H9 (cell line): ENCODE data around the gene IL20RB. TPM values are rescaled to one million over a fixed set of nuclear protein-coding genes. Genes with fewer than 3 reads are reported as not detected.

Experiments used
- DNase-seq: peaks from one replicate; pipeline ENCODE4 v3.0.0-alpha.2; 2017
- H2AFZ ChIP-seq: one replicate; pipeline ENCODE4 v1.6.1; 2013; ENCODE audit warnings: mild to moderate bottlenecking, low read length, control low read depth, moderate library complexity
- H2AK5ac ChIP-seq: 2 replicates; pipeline ENCODE4 v1.6.1; 2013; ENCODE audit warnings: low read length, control low read depth, mixed read lengths; ENCODE audit not compliant: insufficient read length
- H2BK120ac ChIP-seq: one replicate; pipeline ENCODE4 v1.6.1; 2013; ENCODE audit warnings: low read depth, mild to moderate bottlenecking, low read length, control low read depth, inconsistent platforms; ENCODE audit not compliant: poor library complexity, severe bottlenecking
- H2BK12ac ChIP-seq: 2 replicates; pipeline ENCODE4 v1.6.1; 2013; ENCODE audit warnings: low read length, control low read depth, mixed read lengths, low read depth; ENCODE audit not compliant: insufficient read length
- H2BK15ac ChIP-seq: 2 replicates; pipeline ENCODE4 v1.6.1; 2013; ENCODE audit warnings: low read depth, low read length, control low read depth
- H2BK20ac ChIP-seq: one replicate; pipeline ENCODE4 v1.6.1; 2013; ENCODE audit warnings: low read depth, mild to moderate bottlenecking, low read length, control low read depth, inconsistent platforms; ENCODE audit not compliant: poor library complexity, severe bottlenecking
- H2BK5ac ChIP-seq: 2 replicates; pipeline ENCODE4 v1.6.1; 2013; ENCODE audit warnings: low read length, control low read depth, mixed read lengths; ENCODE audit not compliant: insufficient read length
- H3K14ac ChIP-seq: 2 replicates; pipeline ENCODE4 v1.6.1; 2013; ENCODE audit warnings: low read length, control low read depth; ENCODE audit not compliant: insufficient read depth
- H3K18ac ChIP-seq: 2 replicates; pipeline ENCODE4 v1.6.1; 2013; ENCODE audit warnings: low read depth, mild to moderate bottlenecking, mixed read lengths, low read length, control low read depth; ENCODE audit not compliant: insufficient read length
- H3K23ac ChIP-seq: 2 replicates; pipeline ENCODE4 v1.6.1; 2013; ENCODE audit warnings: low read length, control low read depth, mixed read lengths, low read depth; ENCODE audit not compliant: insufficient read length
- H3K23me2 ChIP-seq: 2 replicates; pipeline ENCODE4 v1.6.1; 2013; ENCODE audit warnings: low read depth, mild to moderate bottlenecking, mixed read lengths, low read length, control low read depth; ENCODE audit not compliant: insufficient read length, poor library complexity, severe bottlenecking
- H3K27ac ChIP-seq: 2 replicates; pipeline ENCODE4 v1.5.1; 2013; ENCODE audit warnings: low read length, control low read depth, mixed read lengths, low read depth; ENCODE audit not compliant: insufficient read length
- H3K27me3 ChIP-seq: 2 replicates; pipeline ENCODE4 v1.6.1; 2013; ENCODE audit warnings: low read length, control low read depth, inconsistent platforms; ENCODE audit not compliant: insufficient read depth
- H3K4ac ChIP-seq: 2 replicates; pipeline ENCODE4 v1.6.1; 2013; ENCODE audit warnings: low read depth, mild to moderate bottlenecking, control low read depth, inconsistent platforms, low read length, moderate library complexity
- H3K4me1 ChIP-seq: 2 replicates; pipeline ENCODE4 v1.6.1; 2013; ENCODE audit warnings: low read length, control low read depth, inconsistent platforms; ENCODE audit not compliant: insufficient read depth
- H3K4me2 ChIP-seq: 2 replicates; pipeline ENCODE4 v1.6.1; 2013; ENCODE audit warnings: low read length, control low read depth, mixed read lengths; ENCODE audit not compliant: insufficient read length, insufficient read depth
- H3K56ac ChIP-seq: 2 replicates; pipeline ENCODE4 v1.6.1; 2013; ENCODE audit warnings: low read depth, mild to moderate bottlenecking, mixed read lengths, low read length, control low read depth; ENCODE audit not compliant: insufficient read length
- H3K79me1 ChIP-seq: 2 replicates; pipeline ENCODE4 v1.6.1; 2013; ENCODE audit warnings: low read depth, mild to moderate bottlenecking, moderate library complexity, low read length, control low read depth, inconsistent platforms; ENCODE audit not compliant: insufficient read depth, poor library complexity, severe bottlenecking
- H3K79me2 ChIP-seq: 2 replicates; pipeline ENCODE4 v1.6.1; 2013; ENCODE audit warnings: low read length, control low read depth, inconsistent platforms; ENCODE audit not compliant: insufficient read depth
- H3K9ac ChIP-seq: 2 replicates; pipeline ENCODE4 v1.6.1; 2013; ENCODE audit warnings: low read length, control low read depth, mixed read lengths; ENCODE audit not compliant: insufficient read length; ENCODE audit errors: extremely low read depth
- H3K9me3 ChIP-seq: one replicate; pipeline ENCODE4 v1.6.1; 2013; ENCODE audit warnings: low read depth, low read length, inconsistent platforms; ENCODE audit not compliant: control insufficient read depth
- H3T11ph ChIP-seq: one replicate; pipeline ENCODE4 v1.6.1; 2013; ENCODE audit warnings: mild to moderate bottlenecking, low read length, control low read depth, inconsistent platforms
- H4K20me1 ChIP-seq: one replicate; pipeline ENCODE4 v1.6.1; 2013; ENCODE audit not compliant: control insufficient read depth, insufficient read length, insufficient read depth
- H4K5ac ChIP-seq: 2 replicates; pipeline ENCODE4 v1.6.1; 2013; ENCODE audit warnings: low read depth, mild to moderate bottlenecking, mixed read lengths, low read length, control low read depth; ENCODE audit not compliant: insufficient read length
- H4K8ac ChIP-seq: replicated peaks from 2 replicates; pipeline ENCODE4 v1.6.1; 2013; ENCODE audit warnings: low read length, control low read depth, mixed read lengths, low read depth; ENCODE audit not compliant: insufficient read length
- H4K91ac ChIP-seq: 2 replicates; pipeline ENCODE4 v1.6.1; 2013; ENCODE audit warnings: low read depth, mild to moderate bottlenecking, moderate library complexity, mixed read lengths, low read length, control low read depth; ENCODE audit not compliant: insufficient read length
- H3K27ac Mint-ChIP-seq, 3 experiments: 2 replicates in 2 of 3; 3 replicates in 1 of 3; pipeline ENCODE4 v1.8.0; 2020 to 2021; ENCODE audit warnings: mixed read lengths in 3 of 3, mild to moderate bottlenecking in 1 of 3, moderate library complexity in 1 of 3
- H3K27me3 Mint-ChIP-seq: 2 replicates; pipeline ENCODE4 v1.8.0; 2021; ENCODE audit warnings: low read depth, mild to moderate bottlenecking, moderate library complexity, mixed read lengths
- H3K36me3 Mint-ChIP-seq, 3 experiments: 2 replicates in 2 of 3; 3 replicates in 1 of 3; pipeline ENCODE4 v1.8.0; 2020 to 2021; ENCODE audit warnings: low read depth in 3 of 3, mixed read lengths in 3 of 3; ENCODE audit not compliant: insufficient read depth in 1 of 3
- H3K4me1 Mint-ChIP-seq, 2 experiments: 2 replicates each; pipeline ENCODE4 v1.8.0; 2020; ENCODE audit warnings: mixed read lengths in 2 of 2
- H3K4me3 Mint-ChIP-seq, 2 experiments: 2 replicates in 1 of 2; 3 replicates in 1 of 2; pipeline ENCODE4 v1.8.0; 2020 to 2021; ENCODE audit warnings: mild to moderate bottlenecking in 2 of 2, mixed read lengths in 2 of 2, moderate library complexity in 1 of 2
- H3K9me3 Mint-ChIP-seq, 2 experiments: 2 replicates in 1 of 2; 3 replicates in 1 of 2; pipeline ENCODE4 v1.8.0; 2020; ENCODE audit warnings: mild to moderate bottlenecking in 2 of 2, mixed read lengths in 2 of 2, moderate library complexity in 1 of 2
- total RNA-seq: library from RNA; stranded (reverse); gene quantifications from 2 replicates; pipeline ENCODE4 v1.2.1, GENCODE V29; 2021
- TF ChIP-seq, protein P1 (sequence below): fragments of 200-600 bp; sonication (generic); conservative IDR thresholded peaks from 3 replicates; pipeline ENCODE4 v1.8.0; 2021; ENCODE audit warnings: antibody characterized with exemption, mild to moderate bottlenecking

Gene IL20RB
- total RNA-seq, 1 experiment from 2014 or later: 1.5 TPM

DNA sequence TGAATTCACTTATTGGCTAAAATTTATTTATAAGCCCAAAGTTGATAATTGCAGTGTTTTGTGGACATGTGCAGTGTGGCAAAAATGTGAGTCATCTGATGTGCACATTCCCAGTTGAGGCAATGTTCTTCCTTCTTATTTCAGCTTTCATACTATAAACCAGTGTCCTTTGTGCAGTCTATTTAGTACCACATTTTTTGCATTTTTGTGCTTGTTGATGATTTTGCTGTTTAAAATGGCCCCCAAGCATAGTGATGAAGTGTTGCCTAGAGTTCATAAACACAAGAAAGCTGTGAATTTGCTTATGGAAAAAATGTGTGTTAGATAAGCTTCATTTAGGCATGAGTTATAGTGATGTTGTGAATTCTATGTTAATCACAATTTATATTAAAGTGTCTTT lies 19.4 kb upstream of the IL20RB start:
- no peaks in the 10 kb centered on the region for H3K27me3 ChIP-seq
- H2BK5ac ChIP-seq: no peak overlapping the region
- H3K14ac ChIP-seq: no peak overlapping the region
- Mint-ChIP-seq H3K9me3 (peaks cover 0 to 7% of the 10 kb centered on the region in 2 experiments; a peak in 3 of 5 replicates), H3K4me1 (peaks cover 26 to 28% of the 10 kb centered on the region in 2 experiments), H3K27ac (no peak overlapping the region), H3K4me3 (no peak overlapping the region), H3K36me3 (peaks cover 12 to 25% (median 21%) of the 10 kb centered on the region in 3 experiments; a peak in 6 of 7 replicates), H3K27me3 (no peaks in the 10 kb centered on the region)
- no peak overlapping the region for H3K9ac ChIP-seq
- H2AFZ ChIP-seq: no peak overlapping the region
- H4K5ac ChIP-seq: no peak overlapping the region
- no peak overlapping the region for H2AK5ac ChIP-seq
- no peaks in the 10 kb centered on the region for H4K20me1 ChIP-seq
- TF ChIP-seq, protein P1, sequence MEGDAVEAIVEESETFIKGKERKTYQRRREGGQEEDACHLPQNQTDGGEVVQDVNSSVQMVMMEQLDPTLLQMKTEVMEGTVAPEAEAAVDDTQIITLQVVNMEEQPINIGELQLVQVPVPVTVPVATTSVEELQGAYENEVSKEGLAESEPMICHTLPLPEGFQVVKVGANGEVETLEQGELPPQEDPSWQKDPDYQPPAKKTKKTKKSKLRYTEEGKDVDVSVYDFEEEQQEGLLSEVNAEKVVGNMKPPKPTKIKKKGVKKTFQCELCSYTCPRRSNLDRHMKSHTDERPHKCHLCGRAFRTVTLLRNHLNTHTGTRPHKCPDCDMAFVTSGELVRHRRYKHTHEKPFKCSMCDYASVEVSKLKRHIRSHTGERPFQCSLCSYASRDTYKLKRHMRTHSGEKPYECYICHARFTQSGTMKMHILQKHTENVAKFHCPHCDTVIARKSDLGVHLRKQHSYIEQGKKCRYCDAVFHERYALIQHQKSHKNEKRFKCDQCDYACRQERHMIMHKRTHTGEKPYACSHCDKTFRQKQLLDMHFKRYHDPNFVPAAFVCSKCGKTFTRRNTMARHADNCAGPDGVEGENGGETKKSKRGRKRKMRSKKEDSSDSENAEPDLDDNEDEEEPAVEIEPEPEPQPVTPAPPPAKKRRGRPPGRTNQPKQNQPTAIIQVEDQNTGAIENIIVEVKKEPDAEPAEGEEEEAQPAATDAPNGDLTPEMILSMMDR: no peak
- H3K4me2 ChIP-seq: no peak overlapping the region
- H3K18ac ChIP-seq: no peak overlapping the region
- no peaks in the 10 kb centered on the region for H3K23me2 ChIP-seq
- H3K79me1 ChIP-seq: no peaks in the 10 kb centered on the region
- H2BK20ac ChIP-seq: no peak overlapping the region
- no peak overlapping the region for H4K8ac ChIP-seq
- no peak overlapping the region for H4K91ac ChIP-seq
- no peaks in the 10 kb centered on the region for H3K9me3 ChIP-seq
- no peak overlapping the region for H3K4ac ChIP-seq
- no peak overlapping the region for H3T11ph ChIP-seq
- no peak overlapping the region for H2BK12ac ChIP-seq
- H3K23ac ChIP-seq: no peak overlapping the region
- peaks cover 3% of the 10 kb centered on the region; the same call in 1 of the 2 replicates for H3K4me1 ChIP-seq
- no peak overlapping the region for H2BK120ac ChIP-seq
- H3K27ac ChIP-seq: no peak overlapping the region
- no peak overlapping the region for H2BK15ac ChIP-seq
- H3K56ac ChIP-seq: no peak overlapping the region
- no peaks in the 10 kb centered on the region; the same call in 1 of the 2 replicates for H3K79me2 ChIP-seq
- DNase-seq: no peak
